ENCODE measurements around the gene STAC3. TPM values are rescaled to one million over a fixed set of nuclear protein-coding genes. Genes with fewer than 3 reads are reported as not detected.

STAC3 gene
- total and polyA plus RNA-seq, 2 of the 8 experiments (the other 6 are each of a cell fraction or from before 2014, with no cell fraction given): 0.70 to 1.3 TPM

- Histone ChIP-seq H3K27ac (ENCODE audit: low read depth, low read length) (no peak overlapping the region), H4K8ac (ENCODE audit: extremely low read depth, insufficient read depth, low read length) (no peak overlapping the region), H2BK20ac (ENCODE audit: low read length) (no peak overlapping the region), H3K79me1 (ENCODE audit: low read depth, low read length) (no peaks in the 10 kb centered on the region), H2AFZ (ENCODE audit: low read length) (no peak overlapping the region), H3K4me2 (ENCODE audit: insufficient read depth in 1 of 2, low read depth in 2 of 2, low read length in 2 of 2) (peak overlapping the region; percentile 2 to 47), H3K23ac (ENCODE audit: insufficient read length) (no peak overlapping the region), H2BK120ac (replicated peaks; ENCODE audit: low read depth, low read length) (no peak overlapping the region), H3K79me2 (ENCODE audit: control insufficient read depth in 1 of 2, insufficient read depth in 2 of 2, low read length in 2 of 2) (no peaks in the 10 kb centered on the region), H2BK5ac (ENCODE audit: low read depth, low read length) (no peak overlapping the region), H2BK12ac (ENCODE audit: low read depth, low read length) (peak overlapping the region; percentile 28; the same call in 1 of the 2 replicates), H3K4me1 (replicated peaks in 1 of 4; ENCODE audit: control insufficient read depth in 3 of 4, insufficient read depth in 4 of 4, low read length in 3 of 4) (peaks cover 9 to 35% (median 25%) of the 10 kb centered on the region in 4 experiments), H3K27me3 (replicated peaks in 1 of 4; ENCODE audit: control insufficient read depth in 3 of 4, extremely low read depth in 1 of 4, insufficient read depth in 3 of 4, low read length in 3 of 4) (peaks cover 39 to 51% (median 49%) of the 10 kb centered on the region in 4 experiments), H3K9ac (replicated peaks in 1 of 4; ENCODE audit: extremely low read depth in 1 of 4, low read depth in 3 of 4, low read length in 3 of 4) (0 out of 7 replicates have a peak overlapping the region, but pooled peaks of 1 of the 4 experiments have one; percentile 3), H3K56ac (replicated peaks; ENCODE audit: insufficient read length, low read depth, low read length) (no peak overlapping the region), H2BK15ac (ENCODE audit: low read length) (no peak overlapping the region), H3K23me2 (ENCODE audit: low read depth, low read length) (peaks cover 7% of the 10 kb centered on the region; the same call in 1 of the 2 replicates), H2AK5ac (ENCODE audit: low read depth, low read length) (no peak overlapping the region), H3K18ac (ENCODE audit: extremely low read depth, low read length) (no peak overlapping the region), H3K4ac (replicated peaks; ENCODE audit: insufficient read length, low read depth, low read length) (no peak overlapping the region), H3K4me3 (ENCODE audit: extremely low read depth in 1 of 4, insufficient read depth in 2 of 4, low read depth in 3 of 4, low read length in 4 of 4) (peak overlapping the region in 3 of 4 experiments; percentile 4 to 13 (median 12); a peak in 3 of 8 replicates), H4K91ac (replicated peaks; ENCODE audit: insufficient read length, low read length) (no peak overlapping the region), H3K14ac (ENCODE audit: insufficient read length) (no peak overlapping the region), H4K20me1 (replicated peaks in 1 of 2; ENCODE audit: control insufficient read depth in 1 of 2, insufficient read depth in 2 of 2, low read length in 2 of 2) (peaks cover 11 to 25% of the 10 kb centered on the region in 2 experiments), H4K5ac (ENCODE audit: insufficient read length, low read depth, low read length) (no peak overlapping the region), H3K36me3 (ENCODE audit: control insufficient read depth in 2 of 4, insufficient read depth in 4 of 4, low read length in 3 of 4) (peaks cover 5 to 36% (median 20%) of the 10 kb centered on the region in 4 experiments; a peak in 7 of 8 replicates), H3K9me3 (ENCODE audit: insufficient read depth in 2 of 2, low read depth in 1 of 2, low read length in 1 of 2) (no peaks in the 10 kb centered on the region)
- FAIRE-seq (peak; percentile 69), DNase-seq (ENCODE audit: low read depth in 1 of 2, low spot score in 2 of 2) (no peak)
- TF ChIP-seq RAD21 (IDR thresholded peaks at IDR 0.05 in 1 of 2, conservative IDR thresholded peaks at IDR 0.05 in 1 of 2; ENCODE audit: low read depth in 2 of 2, low read length in 2 of 2) (no peak), SRF (IDR thresholded peaks at IDR 0.05; ENCODE audit: low read depth, low read length) (no peak), TCF12 (IDR thresholded peaks at IDR 0.05; ENCODE audit: low read depth, low read length) (peak; percentile 81; the same call in 1 of the 2 replicates), ASH2L (IDR thresholded peaks at IDR 0.05; ENCODE audit: low read length) (peak; percentile 9)
- TF ChIP-seq, protein P1, sequence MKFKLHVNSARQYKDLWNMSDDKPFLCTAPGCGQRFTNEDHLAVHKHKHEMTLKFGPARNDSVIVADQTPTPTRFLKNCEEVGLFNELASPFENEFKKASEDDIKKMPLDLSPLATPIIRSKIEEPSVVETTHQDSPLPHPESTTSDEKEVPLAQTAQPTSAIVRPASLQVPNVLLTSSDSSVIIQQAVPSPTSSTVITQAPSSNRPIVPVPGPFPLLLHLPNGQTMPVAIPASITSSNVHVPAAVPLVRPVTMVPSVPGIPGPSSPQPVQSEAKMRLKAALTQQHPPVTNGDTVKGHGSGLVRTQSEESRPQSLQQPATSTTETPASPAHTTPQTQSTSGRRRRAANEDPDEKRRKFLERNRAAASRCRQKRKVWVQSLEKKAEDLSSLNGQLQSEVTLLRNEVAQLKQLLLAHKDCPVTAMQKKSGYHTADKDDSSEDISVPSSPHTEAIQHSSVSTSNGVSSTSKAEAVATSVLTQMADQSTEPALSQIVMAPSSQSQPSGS (IDR thresholded peaks at IDR 0.05; ENCODE audit: low read length): no peak
- 45% methylated on average over 4 of the region's 4 CpGs; no CpG with 5 or more reads in 1 of the 2 experiments for WGBS, 2 experiments (ENCODE audit: extremely low coverage in 1 of 2, insufficient coverage in 1 of 2, insufficient read length in 1 of 2, insufficient replicate concordance in 2 of 2, low coverage in 1 of 2, low lambda C conversion rate in 2 of 2, missing lambda C conversion rate in 1 of 2)
- POLR2A ChIA-PET (ENCODE audit: partially characterized antibody): interaction anchor here (0.8 to 8.8 kb wide), 19 partner anchors 9 to 127 kb away, joined by 3 to 686 read pairs (median 5); partner anchors contain the start of genes SHMT2 and STAT6
- CTCF ChIA-PET (ENCODE audit: partially characterized antibody): interaction anchor here (0.6 to 10.1 kb wide), 52 partner anchors 9 to 623 kb away, joined by 3 to 726 read pairs (median 4); partner anchors contain the start of genes GLI1, LRP1, LRP1-AS and SHMT2
Measured at GRCh38 chr12:57213763-57214397, 37.1 kb downstream of the STAC3 start.
